OCI-LY7 (cell line): ENCODE measurements around the gene NSUN2.
"Not testable (repeated sequence)": the region's sequence is repeated elsewhere in the genome, so short reads cannot be mapped to it uniquely, and the experiment has no call there.

ENCODE experiments used
- CTCF ChIP-seq: fragments of 200-600 bp; sonication (generic); conservative IDR thresholded peaks from 2 replicates; pipeline ENCODE4 v1.5.1; 2014; ENCODE audit warnings: mild to moderate bottlenecking, antibody characterized with exemption, low read length, moderate library complexity, mixed read lengths
- EZH2phosphoT487 ChIP-seq: fragments of 200-600 bp; sonication (generic); IDR thresholded peaks from 2 replicates; pipeline ENCODE4 v1.6.1; 2018; ENCODE audit warnings: low read depth, borderline replicate concordance, mild to moderate bottlenecking, mixed run types, antibody characterized with exemption, low read length, moderate library complexity, mixed read lengths

GRCh38 chr5:6571607-6572006 is 61.2 kb downstream of the NSUN2 start:
- TF ChIP-seq CTCF, EZH2phosphoT487: not testable (repeated sequence)
